Tibial artery (tissue), 4 donors: ENCODE results near the gene ZFAND5.

Experiments
- DNase-seq, 2 donors: peaks; one replicate each; pipeline ENCODE4 v3.0.0-alpha.2; 2019
- H3K27ac ChIP-seq, 2 donors: fragments of 200-600 bp; sonication (generic) in 1 of 2; 1 replicate in 1 of 2; 2 replicates in 1 of 2; pipeline ENCODE4 v1.5.1; 2018 to 2019; ENCODE audit warnings: mild to moderate bottlenecking in 1 of 2
- H3K27me3 ChIP-seq, 2 donors: fragments of 200-600 bp; sonication (generic) in 1 of 2; one replicate each; pipeline versions ENCODE4 v1.5.1 to v1.6.0; 2016 to 2019
- H3K36me3 ChIP-seq, 3 donors: fragments of 200-600 bp; sonication (generic) in 2 of 3; one replicate each; pipeline ENCODE4 v1.5.1; 2016 to 2019; ENCODE audit warnings: mild to moderate bottlenecking in 2 of 3
- H3K4me1 ChIP-seq, 4 donors: fragments of 200-600 bp; sonication (generic) in 2 of 4; 1 replicate in 3 of 4; 2 replicates in 1 of 4; pipeline ENCODE4 v1.5.1; 2016 to 2019
- H3K4me3 ChIP-seq, 2 donors: fragments of 200-600 bp; sonication (generic) in 1 of 2; 1 replicate in 1 of 2; 2 replicates in 1 of 2; pipeline ENCODE4 v1.5.1; 2018 to 2019; ENCODE audit warnings: mild to moderate bottlenecking in 2 of 2
- H3K9me3 ChIP-seq, 3 donors: fragments of 200-600 bp; sonication (generic) in 1 of 3; one replicate each; pipeline ENCODE4 v1.5.1; 2016 to 2019
- intact Hi-C: fragments of 100-400 bp; cut with DNase I; formaldehyde crosslinking; loops from one replicate; pipeline ENCODE4 v1.15.0; 2023; ENCODE audit warnings: low total_unique reads
- TF ChIP-seq, protein P1 (sequence below), 2 experiments: fragments of 200-600 bp in 1 of 2; fragments of 450-650 bp in 1 of 2; IDR thresholded peaks; one replicate each; pipeline ENCODE4 v1.5.1; 2017 to 2019; ENCODE audit warnings: antibody characterized with exemption in 2 of 2, mild to moderate bottlenecking in 1 of 2, moderate library complexity in 1 of 2

Gene ZFAND5

DNA sequence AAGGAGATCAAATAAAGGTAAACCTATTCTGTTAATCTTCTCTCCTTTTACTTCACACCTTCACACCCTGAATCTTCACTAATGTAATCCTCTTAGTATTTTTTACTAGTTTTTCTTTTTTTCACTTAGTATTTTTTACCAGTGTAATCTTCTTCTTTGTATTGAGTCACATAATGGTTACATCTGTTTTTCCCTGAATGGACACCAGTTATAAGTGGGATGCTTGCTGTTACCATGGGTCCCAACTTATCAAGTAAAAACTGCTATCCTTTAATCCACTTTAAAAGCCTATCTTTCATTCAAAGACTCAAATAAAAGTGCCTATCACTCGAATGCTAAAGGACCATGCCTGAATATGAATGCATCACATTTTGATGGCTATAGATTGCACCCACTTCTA lies 15.1 kb downstream of the ZFAND5 start:
- Histone ChIP-seq H3K36me3 (peaks cover 30 to 33% (median 31%) of the 10 kb centered on the region in 3 donors), H3K4me1 (peaks cover 0 to 21% (median 7%) of the 10 kb centered on the region in 4 donors), H3K27ac (no peak overlapping the region), H3K27me3 (no peaks in the 10 kb centered on the region), H3K4me3 (no peak overlapping the region), H3K9me3 (no peaks in the 10 kb centered on the region)
- intact Hi-C loops: no loop called here
- TF ChIP-seq, protein P1, sequence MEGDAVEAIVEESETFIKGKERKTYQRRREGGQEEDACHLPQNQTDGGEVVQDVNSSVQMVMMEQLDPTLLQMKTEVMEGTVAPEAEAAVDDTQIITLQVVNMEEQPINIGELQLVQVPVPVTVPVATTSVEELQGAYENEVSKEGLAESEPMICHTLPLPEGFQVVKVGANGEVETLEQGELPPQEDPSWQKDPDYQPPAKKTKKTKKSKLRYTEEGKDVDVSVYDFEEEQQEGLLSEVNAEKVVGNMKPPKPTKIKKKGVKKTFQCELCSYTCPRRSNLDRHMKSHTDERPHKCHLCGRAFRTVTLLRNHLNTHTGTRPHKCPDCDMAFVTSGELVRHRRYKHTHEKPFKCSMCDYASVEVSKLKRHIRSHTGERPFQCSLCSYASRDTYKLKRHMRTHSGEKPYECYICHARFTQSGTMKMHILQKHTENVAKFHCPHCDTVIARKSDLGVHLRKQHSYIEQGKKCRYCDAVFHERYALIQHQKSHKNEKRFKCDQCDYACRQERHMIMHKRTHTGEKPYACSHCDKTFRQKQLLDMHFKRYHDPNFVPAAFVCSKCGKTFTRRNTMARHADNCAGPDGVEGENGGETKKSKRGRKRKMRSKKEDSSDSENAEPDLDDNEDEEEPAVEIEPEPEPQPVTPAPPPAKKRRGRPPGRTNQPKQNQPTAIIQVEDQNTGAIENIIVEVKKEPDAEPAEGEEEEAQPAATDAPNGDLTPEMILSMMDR (IDR thresholded peaks at IDR 0.05): no peak
- DNase-seq: no peak

DNA sequence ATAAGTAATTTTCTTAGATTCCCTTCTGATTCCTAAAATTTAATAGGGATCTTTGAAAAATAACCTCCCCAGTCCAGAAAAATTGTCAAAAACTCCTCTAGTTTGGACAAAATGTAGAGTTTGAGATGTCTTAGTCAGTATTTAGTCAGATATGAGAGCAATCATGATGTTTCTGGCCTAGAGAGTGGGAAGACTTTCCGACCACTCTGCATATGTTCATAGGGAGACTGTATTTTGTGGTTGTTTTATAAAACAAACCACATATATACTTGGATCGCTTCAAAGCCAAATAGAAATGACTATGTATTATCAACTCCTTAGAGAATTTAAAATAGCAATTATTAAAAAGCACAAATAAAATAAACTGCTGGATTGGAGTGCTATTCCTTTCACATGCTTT lies 15.8 kb downstream of the ZFAND5 start:
- H3K9me3 ChIP-seq: no peaks in the 10 kb centered on the region
- TF ChIP-seq, protein P1 (IDR thresholded peaks at IDR 0.05): no peak
- no peak overlapping the region for H3K4me3 ChIP-seq
- no peak overlapping the region for H3K27ac ChIP-seq
- peaks cover 23 to 26% (median 25%) of the 10 kb centered on the region in 3 donors for H3K36me3 ChIP-seq
- H3K27me3 ChIP-seq: no peaks in the 10 kb centered on the region
- peaks cover 0 to 14% (median 6%) of the 10 kb centered on the region in 4 donors for H3K4me1 ChIP-seq
- intact Hi-C loops: no loop called here
- DNase-seq: no peak

DNA sequence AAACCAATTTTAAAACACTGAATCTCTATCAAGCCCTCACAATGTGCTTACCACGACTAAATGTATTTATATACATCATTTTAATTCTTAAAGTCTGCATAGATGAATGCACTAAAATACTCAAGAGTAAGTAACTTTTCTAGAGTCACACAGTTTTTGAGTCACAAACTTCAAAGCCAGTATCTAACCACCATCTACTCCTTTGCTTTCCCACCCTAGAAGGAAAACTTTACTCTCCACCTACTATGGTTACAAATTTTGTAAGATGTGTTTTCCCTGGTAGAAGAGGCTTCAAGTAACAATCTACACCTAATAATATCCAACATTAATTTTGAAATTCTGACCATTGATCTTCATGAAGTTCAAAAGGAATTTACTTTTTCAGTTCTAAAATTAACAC lies 18.7 kb downstream of the ZFAND5 start:
- Histone ChIP-seq H3K4me1 (peaks cover 0 to 4% (median 0%) of the 10 kb centered on the region in 4 donors), H3K9me3 (no peaks in the 10 kb centered on the region), H3K36me3 (peaks cover 0 to under 1% (median 0%) of the 10 kb centered on the region in 3 donors), H3K4me3 (no peak overlapping the region), H3K27ac (no peak overlapping the region), H3K27me3 (no peaks in the 10 kb centered on the region)
- intact Hi-C loops: no loop called here
- DNase-seq: no peak
- TF ChIP-seq, protein P1 (IDR thresholded peaks at IDR 0.05): no peak

DNA sequence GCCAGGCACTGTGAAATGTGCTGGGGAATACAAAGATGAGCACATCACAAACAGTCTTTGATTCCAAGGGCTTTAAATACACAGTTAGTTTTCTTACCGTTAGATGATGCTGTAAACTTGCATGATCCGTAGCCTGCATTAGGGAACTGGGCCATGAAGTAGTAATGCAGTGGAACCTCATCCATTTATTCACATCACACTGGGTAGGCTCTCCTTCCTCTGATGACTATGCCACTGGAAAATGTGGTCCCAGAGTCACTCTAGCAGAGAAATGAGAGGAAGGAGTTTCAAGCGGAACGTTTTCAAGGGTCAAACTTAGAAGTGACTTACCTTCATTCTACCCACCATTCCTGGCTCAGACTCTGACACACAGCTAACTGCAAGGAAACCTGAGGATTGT lies 26.4 kb downstream of the ZFAND5 start:
- TF ChIP-seq, protein P1 (IDR thresholded peaks at IDR 0.05): no peak
- intact Hi-C loops: no loop called here
- H3K4me1 ChIP-seq: no peaks in the 10 kb centered on the region
- H3K36me3 ChIP-seq: no peaks in the 10 kb centered on the region
- no peak for DNase-seq
- no peak overlapping the region for H3K27ac ChIP-seq
- H3K27me3 ChIP-seq: no peaks in the 10 kb centered on the region
- no peak overlapping the region for H3K4me3 ChIP-seq
- no peaks in the 10 kb centered on the region for H3K9me3 ChIP-seq

DNA sequence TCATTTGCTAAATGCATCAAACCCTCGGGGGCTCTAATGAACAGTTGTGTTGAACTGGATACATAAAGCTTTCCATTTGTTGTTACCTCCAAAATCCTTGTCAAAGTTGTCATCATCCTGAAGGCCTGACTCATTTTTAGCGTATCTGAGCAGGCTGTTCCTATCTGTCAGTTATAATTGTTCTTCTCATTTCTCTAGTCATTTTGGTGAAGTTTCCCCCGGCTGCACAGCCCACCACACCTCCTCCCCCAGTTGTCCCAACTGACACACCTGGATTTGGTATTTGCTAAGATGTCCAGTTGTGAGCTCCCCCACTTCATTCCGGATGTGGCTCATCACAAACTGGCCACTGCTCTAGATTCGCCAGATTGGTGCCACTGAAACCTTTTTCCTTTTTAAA lies 27.7 kb downstream of the ZFAND5 start:
- Histone ChIP-seq H3K27ac (no peak overlapping the region), H3K4me3 (no peak overlapping the region), H3K4me1 (no peaks in the 10 kb centered on the region), H3K36me3 (no peaks in the 10 kb centered on the region), H3K27me3 (no peaks in the 10 kb centered on the region), H3K9me3 (no peaks in the 10 kb centered on the region)
- TF ChIP-seq, protein P1 (IDR thresholded peaks at IDR 0.05): no peak
- DNase-seq: no peak
- intact Hi-C loops: no loop called here
